NCI-H2196 treated with DMSO at 0.1 percent for 48 hours (cell line): ENCODE measurements around the gene NME2.
"Not testable (repeated sequence)": the region's sequence is repeated elsewhere in the genome, so short reads cannot be mapped to it uniquely, and the experiment has no call there.

Experiments used
- DNase-seq: peaks from one replicate; lab custom pipeline; 2025; ENCODE audit not compliant: unreplicated experiment; lab: John Stamatoyannopoulos, UW

The NME2 gene

GRCh38 chr17:51152766-51153209, 13.4 kb upstream of the NME2 start:
- peak; percentile 45 for DNase-seq

- DNase-seq: peak; percentile 98
Observed at GRCh38 chr17:51153210-51154072, 12.8 kb upstream of the NME2 start, which contains the start of gene NME1. TSS of gene NME1 (plus strand) at chr17:51153559. CDS start at chr17:51155655, 2,096 bp downstream.

DNA sequence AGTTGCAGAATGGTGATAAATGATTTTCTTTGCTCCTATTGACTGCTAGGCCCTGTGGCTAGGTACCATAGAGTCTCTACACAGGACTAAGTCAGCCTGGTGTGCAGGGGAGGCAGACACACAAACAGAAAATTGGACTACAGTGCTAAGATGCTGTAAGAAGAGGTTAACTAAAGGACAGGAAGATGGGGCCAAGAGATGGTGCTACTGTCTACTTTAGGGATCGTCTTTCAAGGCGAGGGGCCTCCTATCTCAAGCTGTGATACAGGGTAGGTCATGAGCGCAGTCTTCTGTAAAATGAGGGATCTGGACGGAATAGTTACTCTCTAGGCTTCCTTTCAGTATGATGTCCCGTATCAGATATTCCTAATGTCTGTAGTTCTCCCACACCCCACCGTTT, 12.0 kb upstream of the NME2 start:
- DNase-seq: no peak

DNA sequence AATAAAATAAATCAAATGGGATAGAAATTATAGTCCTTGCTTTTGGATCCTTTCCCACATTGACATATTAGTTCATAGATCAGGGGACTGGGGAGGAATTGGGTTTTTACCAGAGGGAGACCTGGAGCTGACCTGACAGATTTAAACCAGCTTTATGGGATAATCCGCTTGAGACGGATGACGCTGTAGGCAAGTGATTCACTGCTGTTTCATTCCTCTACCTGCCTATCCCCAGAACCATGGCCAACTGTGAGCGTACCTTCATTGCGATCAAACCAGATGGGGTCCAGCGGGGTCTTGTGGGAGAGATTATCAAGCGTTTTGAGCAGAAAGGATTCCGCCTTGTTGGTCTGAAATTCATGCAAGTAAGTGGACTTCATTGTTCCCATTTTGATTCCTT, 10.8 kb upstream of the NME2 start:
- no peak for DNase-seq

DNA sequence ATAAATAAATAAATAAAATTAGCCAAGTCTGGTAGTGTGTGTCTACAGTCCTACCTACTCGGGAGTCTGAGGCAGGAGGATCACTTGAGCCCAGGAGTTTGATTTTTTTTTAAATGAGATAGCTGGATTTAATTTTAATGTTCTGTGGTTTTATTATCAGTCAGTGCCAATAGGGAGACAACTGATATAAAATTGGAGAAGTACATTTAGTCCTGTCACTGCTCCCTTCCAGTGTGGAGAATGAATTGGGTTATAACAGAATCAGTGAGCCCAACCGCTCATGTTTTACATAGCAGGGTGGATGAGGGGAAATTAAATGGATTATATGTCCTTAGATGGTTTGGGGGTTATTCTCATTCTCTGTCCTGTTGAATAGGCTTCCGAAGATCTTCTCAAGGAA, 6.6 kb upstream of the NME2 start:
- DNase-seq: no peak

- no peak for DNase-seq
Observed at GRCh38 chr17:51161541-51161940, 4.7 kb upstream of the NME2 start.

- DNase-seq: no peak
Observed at GRCh38 chr17:51164911-51165679, 1.1 kb upstream of the NME2 start.

DNA sequence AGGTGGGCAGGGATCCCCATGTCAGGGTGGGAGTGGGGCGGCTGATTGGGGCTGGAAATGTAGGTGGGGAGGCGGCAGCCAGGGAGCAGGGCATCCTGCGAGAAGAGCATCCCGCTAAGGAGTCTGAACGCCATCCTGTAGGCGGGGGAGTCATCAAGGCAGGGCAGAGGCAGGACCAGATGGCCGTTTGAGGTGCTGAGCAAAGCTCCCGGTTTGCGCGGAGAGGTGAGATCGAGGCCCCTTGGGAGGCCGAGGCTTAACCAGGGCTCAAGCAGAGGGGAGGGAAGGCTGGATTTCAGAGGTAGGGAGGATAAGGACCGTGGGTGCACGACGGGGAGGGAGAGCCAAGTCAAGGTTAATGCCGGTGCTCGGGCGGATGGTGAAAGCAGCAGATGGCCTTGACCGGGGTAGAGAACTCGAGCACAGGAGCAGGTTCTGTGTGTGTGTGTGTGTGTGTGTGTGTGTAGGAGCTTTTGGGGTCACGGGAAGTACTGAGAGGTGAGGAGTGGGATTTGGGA, 472 bp upstream of the NME2 start:
- no peak for DNase-seq

DNA sequence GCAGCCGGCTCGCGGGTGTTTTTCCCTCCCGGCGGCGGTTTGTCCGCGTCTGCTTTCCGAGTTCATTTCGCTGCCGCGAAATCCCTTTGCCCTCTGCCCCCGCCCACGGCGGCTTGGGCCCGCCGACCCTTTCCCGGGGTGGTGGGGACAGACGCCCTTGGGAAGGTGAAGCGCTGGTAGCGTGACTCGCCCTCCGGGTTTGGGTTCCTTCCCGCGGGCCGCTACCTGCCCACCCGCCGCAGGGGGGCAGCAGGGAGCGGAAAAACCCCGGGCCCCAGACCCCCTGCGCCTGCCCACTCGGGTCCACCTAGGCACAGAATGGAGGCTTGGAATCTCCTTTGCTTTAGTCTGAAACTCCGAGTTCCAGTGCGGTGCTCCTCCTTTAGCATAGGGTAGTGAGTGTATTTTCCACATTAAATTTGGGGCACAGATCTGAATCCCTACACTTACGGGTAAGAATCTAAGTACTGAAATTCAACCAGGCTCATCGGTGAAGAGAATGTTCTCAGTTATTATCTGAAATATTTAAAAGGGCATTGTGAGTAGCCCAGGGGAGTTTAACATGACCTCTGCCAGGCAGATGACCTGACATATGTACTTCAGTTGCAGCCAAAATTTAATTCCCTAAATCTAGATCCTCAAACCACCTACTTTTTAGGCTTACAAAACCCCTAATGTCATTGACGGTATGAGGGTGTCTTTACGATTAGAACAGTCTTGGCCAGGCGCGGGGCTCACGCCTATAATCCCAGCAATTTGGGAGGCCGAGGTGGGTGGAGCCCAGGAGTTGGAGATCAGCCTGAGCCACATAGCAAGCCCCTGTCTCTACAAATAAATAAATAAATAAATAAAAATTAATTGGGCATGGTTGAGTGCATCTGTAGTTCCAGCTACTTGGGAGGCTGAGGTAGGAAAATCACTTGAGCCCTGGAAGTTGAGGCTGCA, 1.0 kb downstream of the NME2 start:
- no peak for DNase-seq

DNA sequence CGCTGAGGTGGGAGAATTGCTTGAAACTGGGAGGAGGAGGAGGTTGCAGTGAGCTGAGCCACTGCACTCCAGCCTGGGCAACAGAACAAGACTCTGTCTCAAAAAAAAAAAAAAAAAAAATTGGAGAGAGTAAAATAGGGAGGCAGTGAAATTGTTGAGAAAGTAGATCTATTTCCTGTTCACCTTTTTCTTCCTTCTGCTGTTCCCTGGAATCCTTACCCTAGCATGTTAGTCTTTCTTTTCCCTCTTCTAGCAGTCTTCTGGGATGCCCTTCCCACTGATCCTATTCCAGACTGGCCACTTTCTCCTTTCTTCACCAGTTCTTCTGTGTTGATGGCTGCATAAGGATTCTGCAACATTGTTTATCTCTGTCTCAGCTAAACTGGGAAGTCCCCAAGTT, 3.1 kb downstream of the NME2 start:
- DNase-seq: no peak

DNA sequence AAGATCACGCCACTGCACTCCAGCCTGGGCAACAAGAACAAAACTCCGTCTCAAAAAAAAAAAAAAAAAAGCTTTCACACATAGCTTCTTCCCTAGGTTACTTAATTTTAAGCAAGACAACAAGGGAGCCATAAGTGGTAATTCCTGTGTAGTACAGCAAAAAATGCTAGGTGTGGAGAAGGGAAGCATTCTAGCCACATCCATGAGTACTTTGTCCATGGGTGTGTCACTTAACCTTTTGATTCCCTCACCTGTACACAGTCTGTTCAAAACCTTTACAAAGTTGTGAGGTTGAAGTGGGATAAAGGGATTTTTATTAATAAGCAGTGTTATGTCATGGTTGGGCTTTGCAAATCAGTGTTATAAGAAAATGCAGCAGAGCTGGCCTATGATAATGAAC, 4.5 kb downstream of the NME2 start:
- no peak for DNase-seq

GRCh38 chr17:51172030-51172429, 5.8 kb downstream of the NME2 start:
- DNase-seq: not testable (repeated sequence)

GRCh38 chr17:51180486-51180885, 14.3 kb downstream of the NME2 start:
- DNase-seq: no peak

DNA sequence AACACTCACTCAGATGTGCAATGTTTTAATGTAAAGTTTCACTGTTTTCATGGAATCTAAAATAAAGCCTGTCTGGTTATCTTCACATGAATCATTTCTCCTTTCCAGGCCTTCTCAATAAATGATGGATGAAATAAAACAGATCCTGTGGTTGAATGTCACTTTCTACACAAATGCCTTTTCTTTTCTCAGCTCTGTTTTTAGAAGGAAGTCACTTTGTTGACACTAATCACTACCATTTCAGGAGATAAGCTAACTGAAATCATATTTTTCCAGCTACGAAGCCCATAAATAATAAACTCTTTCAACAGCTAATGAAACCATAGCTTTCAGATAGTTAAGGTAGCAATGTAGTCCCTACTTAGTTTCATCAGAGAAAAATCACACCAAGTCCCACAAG, 17.9 kb downstream of the NME2 start:
- DNase-seq: no peak

GRCh38 chr17:51185763-51186332, 19.6 kb downstream of the NME2 start:
- no peak for DNase-seq

DNA sequence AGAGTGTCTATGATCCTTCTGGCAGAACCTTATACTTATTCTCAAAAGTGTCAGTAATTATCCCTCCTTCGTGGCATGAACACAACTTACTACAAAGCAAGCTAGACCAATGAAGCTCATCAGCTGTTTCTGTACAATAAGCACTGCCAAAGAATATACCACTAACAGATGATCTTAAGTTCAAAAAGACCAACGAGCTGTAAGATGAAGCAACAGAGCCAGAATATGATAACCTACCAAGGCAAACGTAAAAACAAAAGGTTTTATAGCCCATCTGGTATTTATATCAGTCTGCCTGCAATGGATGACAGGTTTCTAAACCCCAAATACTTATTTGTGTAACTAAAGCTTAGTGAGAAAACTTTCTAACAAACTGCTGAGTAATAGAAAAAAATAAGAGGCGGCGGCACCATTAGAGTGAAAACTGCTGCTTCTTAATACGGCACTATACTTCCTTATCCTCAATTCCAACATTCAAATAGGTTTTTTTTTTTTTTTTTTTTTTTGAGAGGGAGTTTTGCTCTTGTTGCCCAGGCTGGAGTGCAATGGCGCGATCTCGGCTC, 22.1 kb downstream of the NME2 start:
- no peak for DNase-seq

DNA sequence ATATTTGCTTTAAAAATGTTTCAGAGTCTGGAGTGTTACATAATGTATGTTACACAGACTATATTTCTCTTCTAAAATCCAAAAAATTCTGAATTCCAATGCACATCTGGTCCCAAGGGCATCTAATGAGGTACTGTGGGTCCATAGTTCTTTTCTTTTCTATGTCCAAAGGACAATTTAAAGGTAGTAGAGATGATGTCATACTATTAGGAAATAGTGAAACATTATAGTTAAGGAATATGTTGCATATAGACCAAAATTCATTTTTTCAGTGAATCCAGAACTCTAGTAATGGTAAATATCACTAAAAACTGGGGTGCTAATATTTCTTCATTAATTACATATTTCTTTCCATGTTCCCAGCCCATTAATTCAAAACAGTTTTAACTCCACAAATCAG, 23.0 kb downstream of the NME2 start:
- no peak for DNase-seq

GRCh38 chr17:51189628-51190027, 23.4 kb downstream of the NME2 start:
- no peak for DNase-seq

DNA sequence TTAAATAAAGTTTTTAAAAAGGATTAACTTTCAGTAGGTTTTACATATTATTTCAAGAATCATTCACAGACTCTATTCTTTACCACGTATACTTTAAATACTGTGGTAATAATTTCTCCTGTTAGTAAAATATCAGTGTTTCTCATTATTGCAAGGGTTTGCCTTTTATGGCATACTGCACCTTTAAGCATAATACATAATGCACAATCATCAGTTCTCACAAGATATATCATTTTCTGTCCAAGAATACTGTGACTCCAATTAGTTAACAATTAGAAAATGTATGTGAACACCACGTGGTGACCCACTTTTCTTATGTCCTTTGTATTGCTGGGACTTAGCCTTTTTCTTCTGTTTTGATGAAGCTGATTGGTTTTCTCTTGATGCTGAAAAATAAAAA, 25.7 kb downstream of the NME2 start:
- DNase-seq: no peak

DNA sequence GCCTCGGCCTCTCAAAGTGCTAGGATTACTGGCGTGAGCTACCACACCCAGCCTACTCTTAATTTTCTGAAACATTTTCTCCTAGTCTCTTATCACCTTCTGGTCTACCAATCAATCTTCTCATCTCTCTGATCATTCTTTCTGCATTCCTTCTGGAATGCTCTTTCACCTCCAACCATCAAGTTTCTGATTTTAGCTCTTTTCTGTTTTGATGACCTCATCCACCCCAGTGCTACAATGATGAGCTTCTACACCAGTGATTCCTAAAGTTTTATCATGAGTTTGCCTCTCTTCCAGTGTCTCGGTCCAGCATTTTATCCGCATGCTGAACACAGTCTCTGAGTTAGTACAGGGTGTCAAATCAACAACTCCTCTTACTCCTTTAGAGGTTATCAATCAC, 31.5 kb downstream of the NME2 start:
- no peak for DNase-seq
